Left ventricle myocardium inferior (tissue), 1 donor: ENCODE measurements around the gene EAPP. TPM values are rescaled to one million over a fixed set of nuclear protein-coding genes. Genes with fewer than 3 reads are reported as not detected.
"Not testable (repeated sequence)": the region's sequence is repeated elsewhere in the genome, so short reads cannot be mapped to it uniquely, and the experiment has no call there.

Experiments used
- DNase-seq: peaks from one replicate; pipeline ENCODE4 v3.0.0-alpha.2; 2020
- H3K27ac ChIP-seq: fragments of 200-600 bp; replicated peaks from 2 replicates; pipeline ENCODE4 v1.8.0; 2021
- H3K27me3 ChIP-seq: fragments of 200-600 bp; 2 replicates; pipeline ENCODE4 v1.8.0; 2021; ENCODE audit warnings: low read depth
- H3K36me3 ChIP-seq: fragments of 200-600 bp; 2 replicates; pipeline ENCODE4 v1.8.0; 2021
- H3K4me1 ChIP-seq: fragments of 200-600 bp; 2 replicates; pipeline ENCODE4 v1.8.0; 2021
- H3K4me3 ChIP-seq: fragments of 200-600 bp; 2 replicates; pipeline ENCODE4 v1.8.0; 2021; ENCODE audit warnings: mild to moderate bottlenecking, moderate library complexity
- H3K9me3 ChIP-seq: fragments of 200-600 bp; replicated peaks from 2 replicates; pipeline ENCODE4 v1.8.0; 2021
- CTCF ChIP-seq: fragments of 200-600 bp; IDR thresholded peaks from 2 replicates; pipeline ENCODE4 v1.8.0; 2021; ENCODE audit warnings: antibody characterized with exemption, mild to moderate bottlenecking, borderline replicate concordance
- intact Hi-C: fragments of 100-400 bp; cut with micrococcal nuclease; formaldehyde crosslinking; loops from one replicate; pipeline ENCODE4 v1.11.0; 2022
- total RNA-seq: library from RNA; stranded (reverse); fragmentation: NEBNext Ultra II Directional; extraction: Animal tissue kit (Norgen Biotek cat#: 25700); gene quantifications from one replicate; pipeline ENCODE4 v1.2.1, GENCODE V29; 2021
- donor health status: DM: no; HTN: yes; CAD: no; lungs with severe emphysema.

EAPP gene
- total RNA-seq, 1 donor from 2014 or later = 17.5 TPM

GRCh38 chr14:34537677-34538009 is 1.9 kb downstream of the EAPP start:
- no peak overlapping the region for H3K27ac ChIP-seq
- H3K36me3 ChIP-seq = peaks cover 36% of the 10 kb centered on the region
- TF ChIP-seq CTCF = no peak
- no peaks in the 10 kb centered on the region for H3K27me3 ChIP-seq
- H3K4me1 ChIP-seq = peaks cover 35% of the 10 kb centered on the region
- intact Hi-C loops = no loop called here
- peak overlapping the region; percentile 97 for H3K4me3 ChIP-seq
- no peak for DNase-seq
- no peaks in the 10 kb centered on the region for H3K9me3 ChIP-seq

- Histone ChIP-seq H3K4me3 (peak overlapping the region; percentile 97), H3K27me3 (no peaks in the 10 kb centered on the region), H3K36me3 (peaks cover 41% of the 10 kb centered on the region), H3K27ac (no peak overlapping the region), H3K9me3 (no peaks in the 10 kb centered on the region), H3K4me1 (peaks cover 35% of the 10 kb centered on the region)
- intact Hi-C loops = no loop called here
- DNase-seq = no peak
- no peak for TF ChIP-seq CTCF
Observed at GRCh38 chr14:34536951-34537676, 2.4 kb downstream of the EAPP start.

- no peak for TF ChIP-seq CTCF
- Histone ChIP-seq H3K4me3 (no peak overlapping the region), H3K4me1 (no peaks in the 10 kb centered on the region), H3K27ac (no peak overlapping the region), H3K27me3 (no peaks in the 10 kb centered on the region), H3K9me3 (no peaks in the 10 kb centered on the region), H3K36me3 (peaks cover 99% of the 10 kb centered on the region)
- intact Hi-C loops = no loop called here
- DNase-seq = no peak
Observed at GRCh38 chr14:34527591-34527990, 11.9 kb downstream of the EAPP start.

- H3K27ac ChIP-seq, H3K4me3 ChIP-seq, H3K27me3 ChIP-seq, intact Hi-C loops, DNase-seq, H3K4me1 ChIP-seq, H3K9me3 ChIP-seq: not testable (repeated sequence)
- peaks cover 100% of the 10 kb centered on the region for H3K36me3 ChIP-seq
Observed at GRCh38 chr14:34524216-34524615, 15.3 kb downstream of the EAPP start.

GRCh38 chr14:34522496-34522895 is 17.0 kb downstream of the EAPP start:
- DNase-seq = no peak
- intact Hi-C loops = no loop called here
- no peak for TF ChIP-seq CTCF
- H3K27me3 ChIP-seq = no peaks in the 10 kb centered on the region
- no peaks in the 10 kb centered on the region for H3K4me1 ChIP-seq
- peaks cover 100% of the 10 kb centered on the region for H3K36me3 ChIP-seq
- H3K9me3 ChIP-seq = no peaks in the 10 kb centered on the region
- H3K27ac ChIP-seq = no peak overlapping the region
- H3K4me3 ChIP-seq = no peak overlapping the region

- H3K4me1 ChIP-seq, H3K27ac ChIP-seq, intact Hi-C loops, H3K27me3 ChIP-seq, H3K9me3 ChIP-seq, H3K4me3 ChIP-seq, DNase-seq: not testable (repeated sequence)
- H3K36me3 ChIP-seq = peaks cover 98% of the 10 kb centered on the region
Observed at GRCh38 chr14:34521071-34521470, 18.4 kb downstream of the EAPP start.

- intact Hi-C loops = not testable (repeated sequence)
Observed at GRCh38 chr14:34520304-34520970, 19.1 kb downstream of the EAPP start.

More at GRCh38 chr14:34520304-34520970, 19.1 kb downstream of the EAPP start:
- not testable (repeated sequence) for DNase-seq, H3K27me3 ChIP-seq, H3K4me1 ChIP-seq, H3K9me3 ChIP-seq, H3K27ac ChIP-seq, H3K4me3 ChIP-seq
- peaks cover 98% of the 10 kb centered on the region for H3K36me3 ChIP-seq
